ENCODE measurements around the gene PYY.

PYY gene

GRCh38 chr17:43912635-43913304 lies 41.0 kb downstream of the PYY start:
- no peak for DNase-seq

DNA sequence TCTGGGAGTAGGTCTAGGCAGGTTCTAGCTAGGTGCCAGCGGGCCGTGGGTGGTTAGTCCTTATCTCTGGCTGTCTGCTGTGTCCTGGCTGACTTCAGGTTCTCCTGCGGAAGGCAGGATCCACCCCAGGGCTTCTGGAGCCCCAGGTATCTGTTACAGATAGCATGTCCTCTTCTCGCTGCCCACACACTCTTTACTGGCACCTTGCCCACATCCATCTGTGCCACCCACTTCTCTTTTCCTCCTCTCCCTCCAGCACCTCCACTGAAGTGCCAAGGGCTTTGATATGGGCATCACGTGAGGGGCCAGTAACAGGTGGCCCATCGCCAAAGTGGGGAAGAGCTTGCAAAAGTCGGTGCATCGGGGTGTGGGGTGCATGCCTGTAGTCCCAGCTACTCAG lies 41.8 kb downstream of the PYY start:
- no peak for DNase-seq

GRCh38 chr17:43909537-43910231 lies 44.1 kb downstream of the PYY start:
- no peak for DNase-seq

- DNase-seq, result peak; percentile 59 to 78
These were observed 45.6 kb downstream of the PYY start for GRCh38 chr17:43907998-43908721.

GRCh38 chr17:43907425-43907981 lies 46.2 kb downstream of the PYY start, which contains the start of gene MPP2:
Gene MPP2 (minus strand): TSS chr17:43907536. CDS start chr17:43904460, 3,076 bp downstream.
- peak; percentile 88 to 90 for DNase-seq

DNA sequence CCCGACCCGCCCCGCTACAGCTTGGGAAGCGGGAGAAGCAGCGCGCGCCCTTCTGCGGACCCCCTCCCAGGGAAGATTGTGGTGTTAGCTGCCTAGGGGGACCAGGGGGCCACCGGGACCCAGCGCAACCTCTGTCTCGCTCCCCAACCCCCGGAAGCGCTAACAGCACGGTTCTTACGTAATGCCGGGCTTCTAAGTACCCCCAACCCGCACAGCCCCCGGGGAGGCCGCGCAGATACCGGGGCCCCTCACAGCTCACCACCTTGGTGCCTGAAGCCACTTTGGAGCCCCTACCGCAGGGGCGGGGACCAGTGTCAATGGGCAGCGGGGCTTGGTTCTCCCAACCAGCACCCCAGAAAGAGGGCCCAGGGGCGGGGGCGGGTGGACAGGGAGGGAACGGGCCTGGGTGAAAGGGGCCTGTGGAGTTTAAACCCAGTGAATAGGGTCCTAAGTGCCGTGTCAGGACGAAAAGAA lies 46.8 kb downstream of the PYY start:
- DNase-seq, result no peak

- peak; percentile 59 to 91 for DNase-seq
These were observed 47.5 kb downstream of the PYY start for GRCh38 chr17:43905985-43906852.

DNA sequence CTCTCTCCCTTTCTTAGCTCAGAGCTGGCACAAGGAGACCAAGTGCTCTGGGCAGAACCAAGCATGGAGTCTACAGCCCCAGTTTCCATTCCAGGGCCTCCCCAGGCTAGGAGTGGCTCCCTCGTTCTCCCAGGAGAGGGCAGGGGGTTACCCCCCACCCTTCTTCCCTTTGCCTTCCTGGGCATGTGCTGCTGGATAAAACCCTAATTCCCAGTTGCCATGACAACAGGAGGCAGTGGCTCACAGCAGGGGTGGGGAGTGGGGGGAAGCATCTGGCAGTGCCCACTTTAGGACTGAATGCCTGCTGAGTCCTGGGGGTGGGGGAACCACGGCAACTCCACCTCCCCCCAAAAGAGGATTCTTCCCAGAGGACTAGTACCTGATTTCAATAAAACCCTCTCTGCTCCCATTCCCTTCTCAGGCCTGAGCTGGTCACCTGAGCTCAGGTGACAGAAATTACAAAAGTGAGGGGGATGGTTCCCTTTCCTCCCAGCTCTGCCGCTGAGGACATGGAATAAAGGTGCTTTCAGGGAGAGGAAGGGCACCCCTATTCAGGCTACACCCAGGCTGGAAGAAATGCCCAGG lies 48.2 kb downstream of the PYY start:
- no peak for DNase-seq

All from SHP77 (cell line).